SH-SY5Y (cell line): ENCODE measurements around the gene RRAGD.

ENCODE experiments used
- GATA2 ChIP-seq: IDR thresholded peaks from 2 replicates; pipeline ENCODE4 v1.6.1; 2011; ENCODE audit warnings: mild to moderate bottlenecking, low read depth, low read length
- GATA3 ChIP-seq: IDR thresholded peaks from 2 replicates; pipeline ENCODE4 v1.6.1; 2011; ENCODE audit warnings: low read depth, mild to moderate bottlenecking, low read length, moderate library complexity

DNA sequence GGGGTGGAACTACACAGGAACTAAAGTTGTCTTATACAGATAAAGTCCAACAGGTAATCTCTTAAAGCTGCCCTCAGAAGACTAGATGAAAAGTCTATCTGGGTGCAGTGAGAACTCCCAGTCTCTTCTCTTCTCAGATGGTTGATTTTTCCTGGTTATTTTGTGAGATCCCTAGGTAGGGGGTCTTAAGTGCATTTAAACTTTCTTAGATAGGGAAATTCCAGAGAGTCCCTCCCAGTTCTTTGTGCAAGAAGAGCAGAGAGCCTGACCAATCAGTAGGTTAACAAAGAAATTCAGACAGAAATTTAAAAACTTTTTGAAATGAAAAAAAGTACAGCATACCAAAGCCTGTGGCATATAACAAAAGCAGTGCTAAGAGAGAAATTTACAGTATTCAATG lies 95.0 kb downstream of the RRAGD start:
- TF ChIP-seq GATA2 (no peak), GATA3 (no peak)
